Amygdala (tissue), 56 donors: ENCODE data around the gene OR5J2.
"Not testable (repeated sequence)": the region's sequence is repeated elsewhere in the genome, so short reads cannot be mapped to it uniquely, and the experiment has no call there.

ENCODE experiments used
- DNase-seq, 56 donors: peaks; one replicate each; lab custom pipeline; 2025; lab: John Stamatoyannopoulos, UW

Gene OR5J2

DNA sequence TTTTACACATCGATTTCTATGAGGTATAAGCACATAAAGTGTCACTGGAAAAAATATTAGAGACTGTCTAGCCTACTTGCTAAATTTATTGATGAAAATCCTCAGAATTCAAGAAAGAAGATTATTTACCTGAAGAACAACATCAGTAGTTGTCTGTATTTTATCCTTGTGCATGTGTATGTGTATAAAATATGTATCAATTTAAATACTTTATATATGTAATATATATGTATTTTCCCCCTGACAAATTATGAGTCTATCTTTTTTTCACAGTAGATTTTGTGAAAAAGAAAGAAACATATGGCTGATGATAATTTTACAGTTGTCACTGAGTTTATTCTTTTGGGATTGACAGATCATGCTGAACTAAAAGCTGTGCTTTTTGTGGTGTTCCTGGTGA lies at the start of gene OR5J2:
TSS of gene OR5J2 (plus strand) at position 301 of the 400 bp plus-strand sequence. CDS start at position 301, 0 bp downstream.
- DNase-seq: no peak

DNA sequence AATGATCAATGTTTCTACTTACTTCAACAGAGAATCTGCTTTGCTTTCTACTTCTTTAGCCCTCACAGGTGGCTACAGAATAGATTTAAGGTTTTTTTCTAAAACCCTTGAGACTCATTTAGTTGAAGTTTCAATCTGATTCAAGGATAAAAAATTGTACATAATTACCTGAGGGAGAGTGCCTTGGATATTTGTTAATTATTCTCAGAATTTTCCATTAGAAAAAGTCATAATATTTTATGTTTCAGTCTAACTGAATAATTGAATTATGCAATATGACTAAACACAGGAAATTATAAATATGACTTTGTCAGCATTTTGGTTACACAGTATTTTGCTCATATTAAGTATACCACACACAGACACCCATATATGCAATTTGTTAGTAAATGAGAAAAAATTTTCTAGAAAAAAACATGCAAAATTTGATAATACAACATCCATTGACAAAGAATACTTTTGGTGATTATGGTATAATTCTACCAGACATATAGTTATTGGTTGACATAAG lies 36.2 kb upstream of the OR5J2 start, which contains the start of gene OR8J3:
TSS of gene OR8J3 (minus strand) at position 51 of the 511 bp plus-strand sequence. CDS start 2,483 bp downstream, outside the sequence.
- DNase-seq: no peak

DNA sequence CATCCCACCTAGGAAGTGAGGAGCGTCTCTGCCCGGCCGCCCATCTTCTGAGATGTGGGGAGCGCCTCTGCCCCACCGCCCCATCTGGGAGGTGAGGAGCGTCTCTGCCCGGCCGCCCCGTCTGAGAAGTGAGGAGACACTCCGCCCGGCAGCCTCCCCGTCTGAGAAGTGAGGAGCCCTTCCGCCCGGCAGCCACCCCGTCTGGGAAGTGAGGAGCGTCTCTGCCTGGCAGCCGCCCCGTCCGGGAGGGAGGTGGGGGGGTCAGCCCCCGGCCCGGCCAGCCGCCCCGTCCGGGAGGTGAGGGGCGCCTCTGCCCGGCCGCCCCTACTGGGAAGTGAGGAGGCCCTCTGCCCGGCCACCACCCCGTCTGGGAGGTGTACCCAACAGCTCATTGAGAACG lies 32.7 kb upstream of the OR5J2 start:
- not testable (repeated sequence) for DNase-seq

DNA sequence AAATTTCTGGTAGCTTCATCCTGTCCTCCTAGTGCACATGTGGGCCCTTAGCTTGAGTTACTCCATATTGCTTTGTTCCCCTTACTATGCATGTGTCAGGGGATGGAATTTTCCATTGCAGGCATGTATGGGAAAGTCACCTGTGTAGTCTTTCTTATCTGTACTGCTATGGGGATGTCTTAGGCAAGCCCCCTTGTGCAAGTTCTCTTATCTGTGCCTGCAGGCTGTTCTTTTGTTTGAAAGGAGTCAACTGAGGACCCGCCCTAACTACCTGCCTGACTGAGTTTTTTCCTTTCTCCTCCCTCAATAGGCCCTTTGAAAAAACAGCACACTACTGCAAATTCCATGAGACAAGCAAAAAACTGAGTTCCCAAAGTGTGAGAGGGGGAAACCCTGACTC lies 25.0 kb upstream of the OR5J2 start:
- no peak for DNase-seq

DNA sequence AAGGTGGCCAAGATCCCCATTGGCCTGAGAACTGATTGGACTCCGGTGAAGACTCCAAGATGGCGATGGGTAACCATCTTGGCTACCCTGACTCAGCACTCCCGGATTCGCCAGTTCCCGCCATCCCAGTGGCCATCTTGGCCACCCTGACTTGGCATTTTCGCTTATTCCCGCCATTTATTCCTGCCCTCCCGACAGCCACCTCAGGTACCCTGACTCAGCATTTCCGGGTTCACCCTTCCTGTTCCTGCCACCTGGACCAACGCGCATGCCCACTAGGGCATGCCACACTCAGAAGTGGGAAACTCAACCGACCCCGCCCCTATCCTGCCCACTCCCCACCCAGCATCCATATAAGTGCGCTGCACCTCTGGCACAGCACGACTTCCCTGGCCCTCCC lies 24.1 kb upstream of the OR5J2 start:
- DNase-seq: no peak

DNA sequence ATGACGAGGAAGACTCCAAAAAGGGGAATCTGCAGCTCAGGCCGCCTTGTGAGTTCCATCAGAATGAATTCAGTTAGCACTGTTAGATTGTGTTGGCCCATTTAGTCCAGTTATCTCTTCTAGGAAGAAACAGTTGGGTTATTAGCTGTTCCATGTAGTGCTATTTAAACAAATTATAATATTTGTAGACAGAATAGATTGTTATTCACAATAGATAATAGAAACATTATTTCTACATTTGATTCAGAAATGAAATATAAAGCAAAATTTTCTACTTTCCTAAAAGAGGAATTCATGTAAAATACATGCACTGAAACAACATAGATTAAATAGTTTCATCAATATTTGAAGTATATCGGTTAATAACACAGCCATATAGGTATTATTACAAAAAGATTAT lies 16.2 kb upstream of the OR5J2 start, which contains the start of gene OR8K5:
TSS of gene OR8K5 (minus strand) at position 101 of the 400 bp plus-strand sequence. CDS start at position 101, 0 bp downstream.
- DNase-seq: no peak

DNA sequence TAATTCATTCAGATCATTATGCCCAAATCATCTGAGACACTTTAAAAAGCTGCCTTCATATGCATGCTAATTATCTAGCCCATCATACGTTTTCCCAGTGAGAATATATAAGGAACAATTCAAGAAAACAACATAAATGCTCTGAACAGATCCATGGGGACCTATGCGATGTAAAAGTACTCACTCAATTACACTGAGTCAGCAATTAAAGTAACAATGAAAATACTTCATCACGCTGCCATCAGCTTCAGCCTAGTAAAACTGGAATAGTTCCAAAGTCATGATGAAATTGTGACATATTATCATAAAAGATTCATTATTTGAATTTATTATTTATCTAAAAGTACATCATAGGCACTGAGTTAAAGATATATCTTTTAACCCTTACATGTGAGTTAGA lies 12.6 kb upstream of the OR5J2 start:
- DNase-seq: no peak

DNA sequence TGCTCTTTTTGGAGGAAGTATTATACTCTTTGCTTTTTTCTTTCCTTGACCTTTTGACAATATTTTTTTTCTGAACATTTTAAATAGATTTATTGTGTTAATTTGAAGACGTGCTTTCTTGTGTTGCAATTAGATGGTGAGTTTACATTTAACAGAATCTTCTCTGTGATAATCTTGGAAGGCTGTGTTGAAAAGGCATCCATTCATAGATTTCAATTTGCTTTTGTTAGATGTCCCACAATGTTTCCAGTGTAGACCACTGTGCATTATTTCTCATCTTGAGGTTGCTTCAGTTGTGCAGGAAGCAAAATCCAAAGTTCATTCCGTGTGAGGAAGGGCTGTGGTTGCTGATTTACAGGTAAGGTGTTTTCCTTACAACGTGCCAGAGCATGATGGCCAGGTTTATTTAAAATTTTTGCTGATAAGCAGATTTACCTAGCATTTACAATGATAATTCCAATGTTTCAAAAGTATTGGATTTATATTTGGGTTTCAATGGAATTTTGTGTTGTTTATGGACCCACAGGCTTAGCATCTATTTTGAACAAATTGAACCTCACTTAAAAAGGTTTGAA lies 4.1 kb upstream of the OR5J2 start:
- DNase-seq: no peak

DNA sequence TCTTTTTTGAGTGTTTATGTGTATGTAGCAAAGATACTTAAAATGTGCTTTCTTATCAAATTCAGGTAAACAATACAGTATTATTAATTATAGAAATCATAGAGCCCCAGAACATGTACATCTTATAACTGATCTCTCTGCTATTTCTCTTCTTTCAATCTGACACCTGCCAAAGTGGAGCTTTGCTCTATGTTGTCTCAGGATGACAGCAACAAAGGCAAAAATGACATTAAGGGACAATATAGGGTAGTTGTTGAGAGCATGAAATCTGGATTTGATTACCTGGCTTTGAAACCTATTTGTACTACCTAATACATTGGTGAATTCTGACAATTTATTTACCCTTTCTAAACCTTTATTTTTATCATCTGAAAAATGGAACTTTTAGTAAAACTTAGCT lies 7.0 kb downstream of the OR5J2 start:
- no peak for DNase-seq

DNA sequence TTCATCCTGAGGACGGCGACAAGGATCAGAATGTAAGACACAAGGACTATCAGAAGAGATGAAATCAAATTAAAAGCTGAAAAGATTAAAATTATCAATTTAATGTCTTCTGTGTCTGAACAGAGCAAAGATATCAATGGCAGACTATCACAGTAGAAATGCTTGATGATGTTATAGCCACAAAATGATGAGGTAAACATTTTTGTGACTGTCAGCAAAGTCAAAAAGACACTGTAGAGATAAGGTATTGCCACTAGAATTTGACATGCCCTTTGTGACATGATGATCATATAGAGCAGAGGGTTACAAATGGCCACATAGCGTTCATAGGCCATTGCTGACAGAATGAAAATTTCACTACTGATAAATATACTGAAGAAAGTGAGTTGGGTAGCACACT lies 12.2 kb downstream of the OR5J2 start:
- no peak for DNase-seq

DNA sequence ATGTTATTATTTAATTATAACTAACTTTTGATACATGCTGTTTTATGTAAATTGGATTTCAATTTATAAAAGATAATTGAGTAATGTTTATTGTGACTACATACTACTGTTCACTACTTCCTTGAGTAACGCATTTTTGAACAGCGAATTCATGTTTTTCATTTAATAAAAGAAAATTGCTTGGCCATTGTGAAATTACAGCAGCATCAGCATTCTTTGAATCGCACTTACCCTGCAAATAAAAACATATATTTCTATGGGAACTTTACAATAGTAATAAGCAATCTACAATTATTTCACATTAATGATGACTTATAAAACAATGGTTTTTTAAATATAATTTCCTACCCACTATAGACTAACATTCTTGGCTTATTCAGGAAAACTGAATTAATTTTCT lies 20.3 kb downstream of the OR5J2 start:
- DNase-seq: no peak

DNA sequence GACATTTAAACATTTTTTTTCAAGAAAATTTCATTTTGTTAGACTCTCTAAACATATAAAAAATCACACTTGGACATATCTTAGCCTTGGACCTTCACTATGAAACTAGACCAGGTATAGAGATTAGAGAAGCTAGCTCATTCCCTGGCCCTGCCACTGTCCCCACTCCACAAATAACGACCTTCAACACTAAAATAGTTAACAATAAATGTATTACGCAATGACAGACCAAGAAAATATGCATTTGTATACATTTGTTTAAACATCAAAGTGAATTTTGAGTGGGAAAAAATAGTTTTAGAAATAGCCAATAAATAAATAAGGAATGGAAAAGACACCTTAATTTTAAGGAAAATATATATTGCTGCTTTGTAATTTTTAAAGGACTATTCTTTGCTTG lies 20.9 kb downstream of the OR5J2 start:
- DNase-seq: no peak

DNA sequence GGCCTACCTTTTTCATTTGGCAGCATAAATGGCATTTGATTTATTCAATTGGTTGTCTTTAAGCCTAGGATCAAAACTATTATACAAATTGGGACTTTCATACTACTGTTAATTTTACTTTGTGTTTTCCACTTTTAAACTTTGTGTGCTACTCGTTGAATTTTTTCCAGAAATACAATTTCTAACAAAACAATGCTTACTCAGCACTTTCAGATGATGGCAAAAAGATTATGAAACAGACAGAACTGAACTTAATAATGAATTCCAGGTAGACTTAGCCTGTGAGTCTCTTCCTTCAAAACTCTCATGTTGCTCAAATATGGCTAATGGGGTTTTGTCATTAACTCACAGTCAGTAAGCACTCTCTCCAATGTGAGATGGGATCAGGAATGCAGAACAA lies 31.4 kb downstream of the OR5J2 start:
- DNase-seq: no peak

DNA sequence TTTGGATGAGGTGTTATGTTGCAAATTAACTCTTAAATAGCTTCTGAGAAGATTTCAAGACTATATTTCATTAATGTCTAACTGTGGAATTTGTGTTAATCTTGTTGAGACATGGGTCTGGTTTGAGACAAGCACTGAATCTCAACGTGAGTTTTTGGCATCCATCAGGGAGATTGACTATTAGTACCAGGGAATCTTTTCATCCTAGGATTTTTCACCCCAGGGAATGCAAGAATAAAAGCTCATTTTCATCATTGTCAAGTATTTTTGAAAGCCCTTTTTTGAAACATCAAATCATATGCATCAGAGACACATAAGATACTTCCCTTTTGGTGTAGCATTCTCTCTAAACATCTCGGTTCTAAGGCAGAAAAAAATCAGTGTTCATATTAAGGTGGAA lies 38.1 kb downstream of the OR5J2 start:
- no peak for DNase-seq

DNA sequence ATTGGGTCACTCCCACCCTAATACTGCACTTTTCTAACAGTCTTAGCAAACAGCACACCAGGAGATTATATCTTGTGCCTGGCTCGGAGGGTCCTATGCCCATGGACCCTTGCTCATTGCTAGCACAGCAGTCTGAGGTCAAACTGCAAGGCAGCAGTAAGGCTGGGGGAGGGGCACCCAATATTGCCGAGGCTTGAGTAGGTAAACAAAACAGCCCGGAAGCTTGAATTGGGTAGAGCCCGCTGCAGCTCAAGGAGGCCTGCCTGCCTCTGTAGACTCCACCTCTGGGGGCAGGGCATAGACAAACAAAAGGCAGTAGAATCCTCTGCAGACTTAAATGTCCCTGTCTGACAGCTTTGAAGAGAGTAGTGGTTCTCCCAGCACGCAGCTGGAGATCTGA lies 43.3 kb downstream of the OR5J2 start:
- not testable (repeated sequence) for DNase-seq
